Measurements from ENCODE around the gene PARD3B. TPM values are rescaled to one million over a fixed set of nuclear protein-coding genes. Genes with fewer than 3 reads are reported as not detected.

The PARD3B gene
- total RNA-seq, 1 experiment from 2014 or later = 10.1 TPM

DNA sequence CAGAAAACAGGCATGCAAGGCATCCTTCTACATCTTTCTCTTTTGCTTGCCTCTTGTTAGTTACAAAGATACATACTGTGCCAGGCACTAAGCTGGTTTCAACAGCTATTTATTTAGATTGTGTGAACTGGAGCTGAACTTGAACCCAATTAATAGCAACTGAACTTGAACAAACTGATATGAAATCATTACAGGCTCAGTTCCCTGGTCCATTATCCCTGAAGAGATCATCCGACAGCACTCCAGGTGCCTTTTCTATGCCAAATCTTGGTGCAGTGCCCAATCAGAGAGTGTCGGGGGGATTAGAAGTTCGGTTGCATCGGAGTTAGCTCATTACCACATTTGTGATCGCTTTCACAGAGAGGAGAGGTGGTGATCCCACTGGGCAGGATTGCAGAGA lies 477.6 kb downstream of the PARD3B start:
- no peak for DNase-seq
- TF ChIP-seq, protein P1, sequence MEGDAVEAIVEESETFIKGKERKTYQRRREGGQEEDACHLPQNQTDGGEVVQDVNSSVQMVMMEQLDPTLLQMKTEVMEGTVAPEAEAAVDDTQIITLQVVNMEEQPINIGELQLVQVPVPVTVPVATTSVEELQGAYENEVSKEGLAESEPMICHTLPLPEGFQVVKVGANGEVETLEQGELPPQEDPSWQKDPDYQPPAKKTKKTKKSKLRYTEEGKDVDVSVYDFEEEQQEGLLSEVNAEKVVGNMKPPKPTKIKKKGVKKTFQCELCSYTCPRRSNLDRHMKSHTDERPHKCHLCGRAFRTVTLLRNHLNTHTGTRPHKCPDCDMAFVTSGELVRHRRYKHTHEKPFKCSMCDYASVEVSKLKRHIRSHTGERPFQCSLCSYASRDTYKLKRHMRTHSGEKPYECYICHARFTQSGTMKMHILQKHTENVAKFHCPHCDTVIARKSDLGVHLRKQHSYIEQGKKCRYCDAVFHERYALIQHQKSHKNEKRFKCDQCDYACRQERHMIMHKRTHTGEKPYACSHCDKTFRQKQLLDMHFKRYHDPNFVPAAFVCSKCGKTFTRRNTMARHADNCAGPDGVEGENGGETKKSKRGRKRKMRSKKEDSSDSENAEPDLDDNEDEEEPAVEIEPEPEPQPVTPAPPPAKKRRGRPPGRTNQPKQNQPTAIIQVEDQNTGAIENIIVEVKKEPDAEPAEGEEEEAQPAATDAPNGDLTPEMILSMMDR (IDR thresholded peaks at IDR 0.05; ENCODE audit: unreplicated experiment) = no peak
- no TSS peak for BruUV-seq (replicated peaks)
- H3K9me3 Mint-ChIP-seq (ENCODE audit: low read depth, unreplicated experiment) = no peaks in the 10 kb centered on the region
- no peaks in the 10 kb centered on the region for H3K36me3 Mint-ChIP-seq (ENCODE audit: insufficient read depth, unreplicated experiment)
- CTCF ChIA-PET = no interaction called here
- H3K27me3 Mint-ChIP-seq (ENCODE audit: unreplicated experiment) = no peaks in the 10 kb centered on the region
- H3K4me3 Mint-ChIP-seq (ENCODE audit: low read depth, unreplicated experiment) = no peak overlapping the region
- H3K4me1 Mint-ChIP-seq (ENCODE audit: low read depth, unreplicated experiment) = peaks cover 17% of the 10 kb centered on the region
- no peak overlapping the region for H3K27ac Mint-ChIP-seq (ENCODE audit: unreplicated experiment)
- intact Hi-C loops (cut with micrococcal nuclease; ENCODE audit: unreplicated experiment) = no loop called here

GRCh38 chr2:205024822-205025518 lies 479.7 kb downstream of the PARD3B start:
- TF ChIP-seq, protein P1 (IDR thresholded peaks at IDR 0.05; ENCODE audit: unreplicated experiment) = no peak

DNA sequence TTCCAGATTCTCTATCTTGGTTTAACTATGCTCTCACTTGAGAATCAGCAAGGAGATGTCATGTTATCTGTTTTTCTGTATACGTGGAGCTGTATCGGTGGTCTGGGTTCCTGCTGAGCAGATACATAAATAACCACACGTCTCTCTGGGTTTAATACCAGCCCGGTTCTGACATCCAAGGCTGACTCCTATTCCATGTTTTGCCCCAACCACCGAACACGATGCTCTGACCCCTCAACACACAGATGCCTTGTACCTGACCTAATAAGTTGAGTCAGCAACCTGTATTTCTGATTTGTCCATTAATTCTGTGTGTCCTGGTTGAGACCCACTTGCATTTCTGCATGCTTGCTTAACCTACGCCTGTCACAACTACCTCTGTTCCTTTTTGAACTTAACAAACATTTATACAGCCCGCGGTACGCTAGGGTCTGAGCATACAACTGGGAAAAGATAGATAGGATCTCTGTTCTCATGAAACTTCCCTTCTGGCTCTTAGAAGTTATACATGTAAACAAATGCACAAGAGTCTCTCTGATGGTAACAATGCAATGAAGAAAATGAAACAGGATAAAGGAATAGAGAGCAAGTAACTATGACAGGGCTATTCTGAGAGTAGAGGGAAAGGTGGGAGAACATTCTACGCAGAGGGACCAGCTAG lies 480.4 kb downstream of the PARD3B start:
- Mint-ChIP-seq H3K27me3 (ENCODE audit: unreplicated experiment) (no peaks in the 10 kb centered on the region), H3K36me3 (ENCODE audit: insufficient read depth, unreplicated experiment) (no peaks in the 10 kb centered on the region), H3K27ac (ENCODE audit: unreplicated experiment) (peak overlapping the region; percentile 31), H3K9me3 (ENCODE audit: low read depth, unreplicated experiment) (no peaks in the 10 kb centered on the region), H3K4me3 (ENCODE audit: low read depth, unreplicated experiment) (no peak overlapping the region), H3K4me1 (ENCODE audit: low read depth, unreplicated experiment) (peaks cover 15% of the 10 kb centered on the region)
- CTCF ChIA-PET = interaction anchor here (0.5 kb wide), 1 partner anchor 98 kb away, joined by 3 read pairs; no protein-coding TSS in a partner anchor
- TF ChIP-seq, protein P1 (IDR thresholded peaks at IDR 0.05; ENCODE audit: unreplicated experiment) = no peak
- no TSS peak for BruUV-seq (replicated peaks)
- no peak for DNase-seq
- intact Hi-C loops (cut with micrococcal nuclease; ENCODE audit: unreplicated experiment) = no loop called here

More at GRCh38 chr2:205024822-205025518, 479.7 kb downstream of the PARD3B start:
- CTCF ChIA-PET = interaction anchor here (0.5 kb wide), 1 partner anchor 99 kb away, joined by 3 read pairs; no protein-coding TSS in a partner anchor
- Mint-ChIP-seq H3K4me3 (ENCODE audit: low read depth, unreplicated experiment) (peak overlapping the region; percentile 38), H3K27ac (ENCODE audit: unreplicated experiment) (peak overlapping the region; percentile 31), H3K4me1 (ENCODE audit: low read depth, unreplicated experiment) (peaks cover 15% of the 10 kb centered on the region), H3K36me3 (ENCODE audit: insufficient read depth, unreplicated experiment) (no peaks in the 10 kb centered on the region), H3K27me3 (ENCODE audit: unreplicated experiment) (no peaks in the 10 kb centered on the region), H3K9me3 (ENCODE audit: low read depth, unreplicated experiment) (no peaks in the 10 kb centered on the region)
- no TSS peak for BruUV-seq (replicated peaks)
- peak; percentile 40 for DNase-seq
- intact Hi-C loops (cut with micrococcal nuclease; ENCODE audit: unreplicated experiment) = no loop called here

GRCh38 chr2:205030695-205031094 lies 485.4 kb downstream of the PARD3B start:
- BruUV-seq (replicated peaks) = no TSS peak
- Mint-ChIP-seq H3K36me3 (ENCODE audit: insufficient read depth, unreplicated experiment) (no peaks in the 10 kb centered on the region), H3K4me3 (ENCODE audit: low read depth, unreplicated experiment) (no peak overlapping the region), H3K9me3 (ENCODE audit: low read depth, unreplicated experiment) (no peaks in the 10 kb centered on the region), H3K27me3 (ENCODE audit: unreplicated experiment) (no peaks in the 10 kb centered on the region), H3K4me1 (ENCODE audit: low read depth, unreplicated experiment) (peaks cover 12% of the 10 kb centered on the region), H3K27ac (ENCODE audit: unreplicated experiment) (no peak overlapping the region)
- CTCF ChIA-PET = no interaction called here
- TF ChIP-seq, protein P1 (IDR thresholded peaks at IDR 0.05; ENCODE audit: unreplicated experiment) = no peak
- intact Hi-C loops (cut with micrococcal nuclease; ENCODE audit: unreplicated experiment) = no loop called here
- no peak for DNase-seq
